ENCODE results near the gene SLX4.

Gene SLX4

GRCh38 chr16:3640632-3641501, 29.5 kb upstream of the SLX4 start:
- TF ChIP-seq BACH2 (CRISPR knock-in tag; IDR thresholded peaks at IDR 0.05; ENCODE audit: borderline replicate concordance) (no peak), ZC3H10 (CRISPR knock-in tag; IDR thresholded peaks at IDR 0.05) (no peak), PPARA (CRISPR knock-in tag; IDR thresholded peaks at IDR 0.05; ENCODE audit: borderline replicate concordance) (no peak), TCF4 (CRISPR knock-in tag; IDR thresholded peaks at IDR 0.05; ENCODE audit: borderline replicate concordance) (no peak), CREB5 (CRISPR knock-in tag; IDR thresholded peaks at IDR 0.05; ENCODE audit: low read depth) (no peak), ZFP3 (CRISPR knock-in tag; IDR thresholded peaks at IDR 0.05) (no peak), TSHZ2 (CRISPR knock-in tag; IDR thresholded peaks at IDR 0.05) (no peak), ESRRG (CRISPR knock-in tag; IDR thresholded peaks at IDR 0.05) (no peak), OSR1 (CRISPR knock-in tag; IDR thresholded peaks at IDR 0.05) (no peak)
- ATAC-seq, result no peak

- ATAC-seq, result no peak
- no peak for TF ChIP-seq PPARA (CRISPR knock-in tag; IDR thresholded peaks at IDR 0.05; ENCODE audit: borderline replicate concordance)
- no peak for TF ChIP-seq OSR1 (CRISPR knock-in tag; IDR thresholded peaks at IDR 0.05)
- no peak for TF ChIP-seq TOX (CRISPR knock-in tag; IDR thresholded peaks at IDR 0.05; ENCODE audit: borderline replicate concordance)
Measured at GRCh38 chr16:3640207-3640606, 28.8 kb upstream of the SLX4 start.

GRCh38 chr16:3638916-3639644, 27.7 kb upstream of the SLX4 start:
- ATAC-seq, result no peak
- TF ChIP-seq CSRNP3 (CRISPR knock-in tag; IDR thresholded peaks at IDR 0.05) (no peak), OSR1 (CRISPR knock-in tag; IDR thresholded peaks at IDR 0.05) (no peak), ZFP30 (CRISPR knock-in tag; IDR thresholded peaks at IDR 0.05) (no peak), CSDC2 (CRISPR knock-in tag; IDR thresholded peaks at IDR 0.05) (no peak), ARNTL (CRISPR knock-in tag; IDR thresholded peaks at IDR 0.05; ENCODE audit: borderline replicate concordance, low read depth) (no peak), ESRRG (CRISPR knock-in tag; IDR thresholded peaks at IDR 0.05) (no peak), ZNF565 (CRISPR knock-in tag; conservative IDR thresholded peaks at IDR 0.05; ENCODE audit: low read depth) (no peak), ZNF70 (CRISPR knock-in tag; IDR thresholded peaks at IDR 0.05) (no peak), TSHZ2 (CRISPR knock-in tag; IDR thresholded peaks at IDR 0.05) (no peak), RARB (CRISPR knock-in tag; IDR thresholded peaks at IDR 0.05) (no peak), ZFP3 (CRISPR knock-in tag; IDR thresholded peaks at IDR 0.05) (no peak), GLIS3 (CRISPR knock-in tag; IDR thresholded peaks at IDR 0.05) (no peak), TOX (CRISPR knock-in tag; IDR thresholded peaks at IDR 0.05; ENCODE audit: borderline replicate concordance) (no peak), ISL1 (CRISPR knock-in tag; IDR thresholded peaks at IDR 0.05) (no peak), PATZ1 (CRISPR knock-in tag; IDR thresholded peaks at IDR 0.05; ENCODE audit: borderline replicate concordance) (no peak), POU6F1 (CRISPR knock-in tag; IDR thresholded peaks at IDR 0.05; ENCODE audit: borderline replicate concordance, low read depth) (no peak), TCF4 (CRISPR knock-in tag; IDR thresholded peaks at IDR 0.05; ENCODE audit: borderline replicate concordance) (no peak), CREB5 (CRISPR knock-in tag; IDR thresholded peaks at IDR 0.05; ENCODE audit: low read depth) (no peak), ZC3H10 (CRISPR knock-in tag; IDR thresholded peaks at IDR 0.05) (no peak), ZNF8 (CRISPR knock-in tag; IDR thresholded peaks at IDR 0.05) (no peak)
